Measurements from ENCODE around the gene NCAM2. TPM values are rescaled to one million over a fixed set of nuclear protein-coding genes. Genes with fewer than 3 reads are reported as not detected.

NCAM2 gene
- total and polyA plus RNA-seq, 4 donors = 0.45 to 11.7 (median 5.8) TPM

GRCh38 chr21:21001591-21002100 lies 3.4 kb downstream of the NCAM2 start:
- H3K9me3 ChIP-seq (ENCODE audit: control insufficient read depth in 4 of 4, insufficient read depth in 3 of 4, low read length in 3 of 4) = no peaks in the 10 kb centered on the region
- ATAC-seq (ENCODE audit: insufficient read depth, low FRiP score) = no peak
- no peaks in the 10 kb centered on the region for H3K36me3 ChIP-seq (ENCODE audit: control insufficient read depth in 4 of 4, insufficient read depth in 4 of 4, low read length in 4 of 4)
- no peak for TF ChIP-seq CTCF (IDR thresholded peaks at IDR 0.05; ENCODE audit: control extremely low read depth, extremely low read depth)
- peaks cover 0 to 17% (median 5%) of the 10 kb centered on the region in 5 donors for H3K4me1 ChIP-seq (ENCODE audit: control insufficient read depth in 5 of 5, insufficient read depth in 5 of 5, low read length in 5 of 5)
- no peak for DNase-seq
- H3K9ac ChIP-seq (ENCODE audit: insufficient read depth in 1 of 2, low read length in 2 of 2) = no peak overlapping the region
- 61 to 66% methylated on average over 6 of the region's 6 CpGs for WGBS, 2 donors
- H3K27me3 ChIP-seq (ENCODE audit: control insufficient read depth in 3 of 3, insufficient read depth in 3 of 3, low read length in 2 of 3) = peaks cover 0 to 7% (median 0%) of the 10 kb centered on the region in 3 donors
- no peak overlapping the region for H3K4me3 ChIP-seq
- H3K27ac ChIP-seq (ENCODE audit: low read depth in 1 of 2, low read length in 1 of 2) = no peak overlapping the region

- peaks cover 0 to 12% (median 3%) of the 10 kb centered on the region in 5 donors for H3K4me1 ChIP-seq (ENCODE audit: control insufficient read depth in 5 of 5, insufficient read depth in 5 of 5, low read length in 5 of 5)
- H3K27ac ChIP-seq (ENCODE audit: low read depth in 1 of 2, low read length in 1 of 2) = no peak overlapping the region
- H3K27me3 ChIP-seq (ENCODE audit: control insufficient read depth in 3 of 3, insufficient read depth in 3 of 3, low read length in 2 of 3) = peaks cover 0 to 5% (median 0%) of the 10 kb centered on the region in 3 donors
- H3K4me3 ChIP-seq = no peak overlapping the region
- H3K9ac ChIP-seq (ENCODE audit: insufficient read depth in 1 of 2, low read length in 2 of 2) = no peak overlapping the region
- ATAC-seq (ENCODE audit: insufficient read depth, low FRiP score) = no peak
- no peaks in the 10 kb centered on the region for H3K36me3 ChIP-seq (ENCODE audit: control insufficient read depth in 4 of 4, insufficient read depth in 4 of 4, low read length in 4 of 4)
- 48 to 74% methylated on average over 4 of the region's 4 CpGs for WGBS, 2 donors
- no peaks in the 10 kb centered on the region for H3K9me3 ChIP-seq (ENCODE audit: control insufficient read depth in 4 of 4, insufficient read depth in 3 of 4, low read length in 3 of 4)
- TF ChIP-seq CTCF (IDR thresholded peaks at IDR 0.05; ENCODE audit: control extremely low read depth, extremely low read depth) = no peak
- DNase-seq = no peak
Observed at GRCh38 chr21:21002153-21002552, 3.9 kb downstream of the NCAM2 start.

- H3K36me3 ChIP-seq (ENCODE audit: control insufficient read depth in 4 of 4, insufficient read depth in 4 of 4, low read length in 4 of 4) = no peaks in the 10 kb centered on the region
- H3K4me1 ChIP-seq (ENCODE audit: control insufficient read depth in 5 of 5, insufficient read depth in 5 of 5, low read length in 5 of 5) = peaks cover 0 to 4% (median 0%) of the 10 kb centered on the region in 5 donors
- no peak overlapping the region for H3K4me3 ChIP-seq
- no peak for TF ChIP-seq CTCF (IDR thresholded peaks at IDR 0.05; ENCODE audit: control extremely low read depth, extremely low read depth)
- DNase-seq (peak in 1 of 3 donors; percentile 26), ATAC-seq (ENCODE audit: insufficient read depth, low FRiP score) (no peak)
- H3K27ac ChIP-seq (ENCODE audit: low read depth in 1 of 2, low read length in 1 of 2) = no peak overlapping the region
- no peaks in the 10 kb centered on the region for H3K9me3 ChIP-seq (ENCODE audit: control insufficient read depth in 4 of 4, insufficient read depth in 3 of 4, low read length in 3 of 4)
- H3K27me3 ChIP-seq (ENCODE audit: control insufficient read depth in 3 of 3, insufficient read depth in 3 of 3, low read length in 2 of 3) = peaks cover 0 to 4% (median 0%) of the 10 kb centered on the region in 3 donors
- 50 to 52% methylated on average over 4 of the region's 4 CpGs for WGBS, 2 donors
- H3K9ac ChIP-seq (ENCODE audit: insufficient read depth in 1 of 2, low read length in 2 of 2) = no peak overlapping the region
Observed at GRCh38 chr21:21003701-21004100, 5.5 kb downstream of the NCAM2 start.

GRCh38 chr21:21007606-21008005 lies 9.4 kb downstream of the NCAM2 start:
- no peak overlapping the region for H3K9ac ChIP-seq (ENCODE audit: insufficient read depth in 1 of 2, low read length in 2 of 2)
- TF ChIP-seq CTCF (IDR thresholded peaks at IDR 0.05; ENCODE audit: control extremely low read depth, extremely low read depth) = no peak
- H3K4me3 ChIP-seq = no peak overlapping the region
- ATAC-seq (ENCODE audit: insufficient read depth, low FRiP score) = no peak
- H3K36me3 ChIP-seq (ENCODE audit: control insufficient read depth in 4 of 4, insufficient read depth in 4 of 4, low read length in 4 of 4) = no peaks in the 10 kb centered on the region
- H3K27me3 ChIP-seq (ENCODE audit: control insufficient read depth in 3 of 3, insufficient read depth in 3 of 3, low read length in 2 of 3) = no peaks in the 10 kb centered on the region
- WGBS, 2 donors = 75 to 89% methylated on average over 6 of the region's 6 CpGs
- no peaks in the 10 kb centered on the region for H3K9me3 ChIP-seq (ENCODE audit: control insufficient read depth in 4 of 4, insufficient read depth in 3 of 4, low read length in 3 of 4)
- no peak overlapping the region for H3K27ac ChIP-seq (ENCODE audit: low read depth in 1 of 2, low read length in 1 of 2)
- H3K4me1 ChIP-seq (ENCODE audit: control insufficient read depth in 5 of 5, insufficient read depth in 5 of 5, low read length in 5 of 5) = no peaks in the 10 kb centered on the region
- no peak for DNase-seq
